ENCODE data around the gene OR10X1. TPM values are rescaled to one million over a fixed set of nuclear protein-coding genes. Genes with fewer than 3 reads are reported as not detected.

OR10X1 gene
- total RNA-seq, 2 donors from 2014 or later, result not detected

DNA sequence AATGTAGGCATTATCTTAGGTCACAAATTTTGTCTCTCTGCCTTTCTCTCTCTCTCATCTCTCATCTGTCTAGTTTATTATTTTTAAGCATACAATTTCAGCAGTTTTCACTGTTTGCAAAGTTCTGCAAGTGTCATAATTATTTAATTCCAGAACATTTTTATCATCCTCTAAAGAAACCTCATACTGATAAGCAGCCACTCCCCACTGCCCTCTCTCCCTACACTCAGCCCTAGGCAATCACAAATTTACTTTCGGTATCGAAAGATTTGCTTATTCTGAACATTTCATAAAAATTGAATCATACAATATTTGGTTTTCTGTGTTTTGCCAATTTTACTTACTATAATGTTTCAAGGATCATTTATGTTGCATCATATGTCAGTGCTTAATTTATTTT lies 42.1 kb downstream of the OR10X1 start:
- no peaks in the 10 kb centered on the region for H3K36me3 ChIP-seq
- no peaks in the 10 kb centered on the region for H3K27me3 ChIP-seq
- intact Hi-C loops (cut with DNase I), result no loop called here
- TF ChIP-seq, protein P1, sequence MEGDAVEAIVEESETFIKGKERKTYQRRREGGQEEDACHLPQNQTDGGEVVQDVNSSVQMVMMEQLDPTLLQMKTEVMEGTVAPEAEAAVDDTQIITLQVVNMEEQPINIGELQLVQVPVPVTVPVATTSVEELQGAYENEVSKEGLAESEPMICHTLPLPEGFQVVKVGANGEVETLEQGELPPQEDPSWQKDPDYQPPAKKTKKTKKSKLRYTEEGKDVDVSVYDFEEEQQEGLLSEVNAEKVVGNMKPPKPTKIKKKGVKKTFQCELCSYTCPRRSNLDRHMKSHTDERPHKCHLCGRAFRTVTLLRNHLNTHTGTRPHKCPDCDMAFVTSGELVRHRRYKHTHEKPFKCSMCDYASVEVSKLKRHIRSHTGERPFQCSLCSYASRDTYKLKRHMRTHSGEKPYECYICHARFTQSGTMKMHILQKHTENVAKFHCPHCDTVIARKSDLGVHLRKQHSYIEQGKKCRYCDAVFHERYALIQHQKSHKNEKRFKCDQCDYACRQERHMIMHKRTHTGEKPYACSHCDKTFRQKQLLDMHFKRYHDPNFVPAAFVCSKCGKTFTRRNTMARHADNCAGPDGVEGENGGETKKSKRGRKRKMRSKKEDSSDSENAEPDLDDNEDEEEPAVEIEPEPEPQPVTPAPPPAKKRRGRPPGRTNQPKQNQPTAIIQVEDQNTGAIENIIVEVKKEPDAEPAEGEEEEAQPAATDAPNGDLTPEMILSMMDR (IDR thresholded peaks at IDR 0.05), result no peak
- H3K4me3 ChIP-seq, result no peak overlapping the region
- no peaks in the 10 kb centered on the region for H3K9me3 ChIP-seq
- DNase-seq, result no peak
- no peaks in the 10 kb centered on the region for H3K4me1 ChIP-seq
- no peak overlapping the region for H3K27ac ChIP-seq
- H3K9ac ChIP-seq (ENCODE audit: low read depth in 2 of 2, low read length in 2 of 2), result no peak overlapping the region

DNA sequence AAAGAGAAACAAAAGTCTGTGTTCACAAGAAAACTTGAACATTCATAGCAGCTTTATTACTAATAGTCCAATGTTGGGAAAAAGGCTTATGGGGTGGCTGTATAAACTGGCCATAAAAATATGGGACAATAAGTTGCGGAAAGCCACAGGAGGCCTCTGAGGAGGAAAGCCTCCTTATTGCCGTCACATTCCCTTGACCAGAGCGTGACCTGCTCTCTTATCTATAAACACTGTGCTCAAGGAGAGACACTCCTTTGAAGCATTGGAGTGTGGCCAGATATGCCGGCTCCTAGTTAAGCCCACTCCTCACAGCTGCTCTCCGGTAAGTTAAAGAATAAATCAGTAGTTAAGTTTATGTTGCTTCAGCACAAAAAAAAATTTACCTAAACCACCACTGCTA lies 45.2 kb downstream of the OR10X1 start:
- Histone ChIP-seq H3K9me3 (no peaks in the 10 kb centered on the region), H3K27me3 (no peaks in the 10 kb centered on the region), H3K9ac (ENCODE audit: low read depth in 2 of 2, low read length in 2 of 2) (no peak overlapping the region), H3K4me3 (no peak overlapping the region), H3K36me3 (no peaks in the 10 kb centered on the region), H3K27ac (no peak overlapping the region), H3K4me1 (no peaks in the 10 kb centered on the region)
- DNase-seq, result no peak
- TF ChIP-seq, protein P1 (IDR thresholded peaks at IDR 0.05), result no peak
- intact Hi-C loops (cut with DNase I), result no loop called here

Other genes with a start within 250 kb of the OR10X1 start
- gene CD1B, start 248.4 kb downstream of the OR10X1 start, total RNA-seq, result not detected
- gene CD1E, start 226.0 kb downstream of the OR10X1 start, total RNA-seq, result under 1 TPM in 1 of 2 donors, not detected in 1; 0.24 TPM
- not detected for gene OR10T2, start 180.4 kb downstream of the OR10X1 start, total RNA-seq
- not detected for gene OR10K2, start 153.7 kb downstream of the OR10X1 start, total RNA-seq
- not detected for gene OR10K1, start 118.1 kb downstream of the OR10X1 start, total RNA-seq
- gene OR10R2, start 107.7 kb downstream of the OR10X1 start, total RNA-seq, result not detected
- not detected for gene OR6Y1, start 25.5 kb downstream of the OR10X1 start, total RNA-seq
- gene OR6P1, start 9.3 kb downstream of the OR10X1 start, total RNA-seq, result not detected
- not detected for gene OR10Z1, start 25.4 kb upstream of the OR10X1 start, total RNA-seq
- not detected for gene SPTA1, start 106.8 kb upstream of the OR10X1 start, total RNA-seq
- gene OR6K2, start 120.8 kb upstream of the OR10X1 start, total RNA-seq, result not detected
- gene OR6K3, start 140.8 kb upstream of the OR10X1 start, total RNA-seq, result not detected
- gene OR6K6, start 174.8 kb upstream of the OR10X1 start, total RNA-seq, result not detected
- gene OR6N1, start 192.3 kb upstream of the OR10X1 start, total RNA-seq, result not detected
- gene OR6N2, start 201.3 kb upstream of the OR10X1 start, total RNA-seq, result not detected